Hepatocyte (in vitro differentiated cells): Measurements from ENCODE around the gene LMNB1.

Source experiments
- EZH2 ChIP-seq: fragments of 200-600 bp; sonication (generic); IDR thresholded peaks from 2 replicates; pipeline ENCODE4 v1.6.1; 2016; ENCODE audit warnings: antibody characterized with exemption, mild to moderate bottlenecking, borderline replicate concordance
- TF ChIP-seq, protein P1 (sequence below): fragments of 200-600 bp; sonication (generic); IDR thresholded peaks from 2 replicates; pipeline ENCODE4 v1.5.1; 2016; ENCODE audit warnings: antibody characterized with exemption, mild to moderate bottlenecking; ENCODE audit not compliant: poor library complexity

DNA sequence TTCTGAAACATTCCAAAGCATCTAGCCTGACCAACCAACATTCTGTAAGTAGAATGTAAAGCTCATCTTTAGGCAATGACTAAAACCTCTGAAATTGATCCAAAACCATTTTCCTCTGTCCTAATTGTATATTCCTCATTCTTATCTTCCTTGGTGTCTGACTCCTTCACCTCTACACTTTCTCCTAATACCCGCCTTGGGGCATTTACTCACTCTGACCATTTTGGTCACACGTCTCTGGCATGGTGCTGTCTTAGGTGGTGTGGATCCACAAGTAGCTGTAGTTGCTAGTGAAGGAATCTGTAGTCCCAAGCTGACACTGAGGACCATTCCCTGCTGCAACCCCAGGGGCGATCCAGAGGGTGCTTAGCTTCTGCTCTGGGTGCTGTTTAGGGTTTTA is 40.8 kb upstream of the LMNB1 start:
- TF ChIP-seq, protein P1, sequence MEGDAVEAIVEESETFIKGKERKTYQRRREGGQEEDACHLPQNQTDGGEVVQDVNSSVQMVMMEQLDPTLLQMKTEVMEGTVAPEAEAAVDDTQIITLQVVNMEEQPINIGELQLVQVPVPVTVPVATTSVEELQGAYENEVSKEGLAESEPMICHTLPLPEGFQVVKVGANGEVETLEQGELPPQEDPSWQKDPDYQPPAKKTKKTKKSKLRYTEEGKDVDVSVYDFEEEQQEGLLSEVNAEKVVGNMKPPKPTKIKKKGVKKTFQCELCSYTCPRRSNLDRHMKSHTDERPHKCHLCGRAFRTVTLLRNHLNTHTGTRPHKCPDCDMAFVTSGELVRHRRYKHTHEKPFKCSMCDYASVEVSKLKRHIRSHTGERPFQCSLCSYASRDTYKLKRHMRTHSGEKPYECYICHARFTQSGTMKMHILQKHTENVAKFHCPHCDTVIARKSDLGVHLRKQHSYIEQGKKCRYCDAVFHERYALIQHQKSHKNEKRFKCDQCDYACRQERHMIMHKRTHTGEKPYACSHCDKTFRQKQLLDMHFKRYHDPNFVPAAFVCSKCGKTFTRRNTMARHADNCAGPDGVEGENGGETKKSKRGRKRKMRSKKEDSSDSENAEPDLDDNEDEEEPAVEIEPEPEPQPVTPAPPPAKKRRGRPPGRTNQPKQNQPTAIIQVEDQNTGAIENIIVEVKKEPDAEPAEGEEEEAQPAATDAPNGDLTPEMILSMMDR = no peak
- TF ChIP-seq EZH2 = no peak
